Skin of body (tissue), 2 donors: ENCODE measurements around the gene EEF2. TPM values are rescaled to one million over a fixed set of nuclear protein-coding genes. Genes with fewer than 3 reads are reported as not detected.

Source experiments
- DNase-seq: peaks from one replicate; lab custom pipeline; 2025; lab: John Stamatoyannopoulos, UW
- total RNA-seq: library from RNA; depleted of rRNA; stranded (reverse); fragments of >200 nt; gene quantifications from one replicate; pipeline ENCODE4 v1.2.3, GENCODE V29; 2014

Gene EEF2
- total RNA-seq, 1 donor from 2014 or later = 1,711 TPM

- DNase-seq = peak; percentile 73
Measured at GRCh38 chr19:3986260-3987041, 1.2 kb upstream of the EEF2 start.

GRCh38 chr19:3985643-3986259, 488 bp upstream of the EEF2 start:
- peak; percentile 56 for DNase-seq

- no peak for DNase-seq
Measured at GRCh38 chr19:3984584-3984907, 717 bp downstream of the EEF2 start.

- DNase-seq = no peak
Measured at GRCh38 chr19:3983936-3984583, 1.2 kb downstream of the EEF2 start.

GRCh38 chr19:3983542-3983914, 1.7 kb downstream of the EEF2 start:
- no peak for DNase-seq

GRCh38 chr19:3982701-3983541, 2.3 kb downstream of the EEF2 start:
- no peak for DNase-seq

DNA sequence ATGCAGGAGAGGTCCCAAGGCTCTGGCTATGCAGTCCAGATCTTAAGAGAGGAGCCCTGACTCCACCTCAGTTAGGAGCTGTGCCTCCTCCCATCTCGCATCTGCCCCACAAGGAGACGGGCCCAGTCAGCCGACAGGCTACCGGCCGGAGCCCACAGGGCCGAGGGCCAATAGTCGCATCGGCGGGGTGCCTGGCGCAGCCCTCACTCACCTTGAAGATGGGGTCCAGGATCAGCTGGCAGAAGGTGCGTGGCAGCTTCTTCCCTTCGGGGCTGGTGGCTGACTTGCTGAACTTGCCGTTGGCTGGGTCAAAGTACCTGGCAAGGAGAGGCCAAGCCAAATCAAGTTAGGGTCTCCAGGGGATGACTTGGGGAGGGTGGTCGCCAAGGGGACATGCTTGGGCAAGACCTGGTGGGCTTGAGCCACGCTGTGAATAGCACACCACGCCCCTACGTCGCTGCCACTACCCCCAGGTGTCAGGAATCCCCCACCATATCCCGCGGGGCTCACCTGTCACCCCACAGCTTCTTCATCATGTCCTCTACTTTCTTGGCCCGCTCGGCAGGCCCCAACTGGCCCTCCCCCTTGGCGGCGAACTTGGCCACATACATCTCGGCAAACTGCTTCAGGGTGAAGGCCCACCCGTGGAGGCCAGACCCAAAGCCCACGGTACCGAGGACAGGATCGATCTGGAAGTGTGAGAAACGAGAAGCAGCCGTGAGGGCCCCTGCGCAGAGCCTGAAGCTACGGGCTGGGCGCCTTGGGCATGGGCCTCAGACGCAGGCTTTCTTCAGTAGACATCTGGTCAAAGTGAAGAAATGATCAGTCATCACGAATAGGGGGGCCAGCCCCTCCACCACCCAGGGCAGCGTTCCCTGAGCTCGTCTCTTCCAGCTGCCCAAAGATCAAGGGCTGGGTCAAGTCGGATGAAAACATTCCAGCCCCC, 3.3 kb downstream of the EEF2 start:
- DNase-seq = no peak

DNA sequence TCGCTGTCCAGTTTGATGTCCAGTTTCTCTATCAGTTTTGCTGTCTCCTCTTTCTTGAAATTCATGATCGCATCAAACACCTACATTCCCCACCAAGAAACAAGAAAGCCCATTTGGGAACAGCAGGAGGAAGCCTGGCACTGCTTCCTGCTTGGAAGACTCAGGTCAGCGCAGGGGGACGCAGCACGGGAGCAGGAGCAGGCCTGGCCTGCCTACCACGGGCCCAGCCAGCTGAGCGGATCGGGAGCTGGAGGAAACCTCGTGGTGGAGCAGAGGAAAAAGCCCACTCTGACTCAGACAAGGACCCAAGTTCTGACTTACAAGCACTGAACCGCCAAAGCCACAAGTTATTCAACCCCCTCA, 3.9 kb downstream of the EEF2 start:
- no peak for DNase-seq

DNA sequence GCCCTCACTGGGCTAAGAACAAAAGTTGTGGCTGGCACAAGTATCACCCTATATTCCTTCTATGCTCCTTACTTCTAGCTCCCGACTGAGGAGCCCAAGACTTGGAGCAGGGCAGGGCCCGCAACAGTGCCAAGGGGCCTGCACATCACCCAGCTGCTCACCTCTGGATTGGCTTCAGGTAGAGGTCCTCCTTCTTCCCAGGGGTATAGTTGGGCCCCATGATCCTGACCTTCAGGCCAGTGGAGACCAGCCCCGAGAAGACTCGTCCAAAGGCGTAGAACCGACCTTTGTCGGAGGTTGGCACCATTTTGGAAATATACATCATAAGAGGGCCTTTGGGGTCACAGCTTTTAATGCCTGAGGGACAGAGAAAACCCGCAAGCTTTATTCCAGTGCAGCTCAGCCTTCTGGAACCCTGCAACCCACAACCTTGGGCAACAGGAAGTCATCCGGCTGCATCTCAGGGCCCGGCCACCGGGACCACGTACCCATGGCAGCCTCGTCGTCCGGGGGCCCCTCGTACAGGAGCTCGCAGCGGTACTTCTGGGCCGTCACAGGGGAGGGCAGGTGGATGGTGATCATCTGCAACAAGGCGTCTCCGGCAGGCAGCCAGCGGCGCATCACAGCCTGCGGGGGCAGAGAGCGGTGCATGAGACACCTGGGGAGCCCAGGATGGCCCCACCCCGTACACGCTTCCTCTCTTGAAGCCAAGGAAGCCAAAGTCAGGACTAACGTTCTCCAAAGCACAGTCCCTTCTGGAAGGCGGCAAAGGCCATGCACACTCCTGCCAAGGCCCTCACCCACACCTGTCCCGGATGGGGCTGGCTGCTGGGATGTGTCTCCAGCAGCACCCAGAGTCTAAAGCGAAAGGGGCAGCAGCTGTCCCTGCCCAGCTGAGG, 4.7 kb downstream of the EEF2 start:
- no peak for DNase-seq

- DNase-seq = no peak
Measured at GRCh38 chr19:3979674-3980352, 5.5 kb downstream of the EEF2 start.

DNA sequence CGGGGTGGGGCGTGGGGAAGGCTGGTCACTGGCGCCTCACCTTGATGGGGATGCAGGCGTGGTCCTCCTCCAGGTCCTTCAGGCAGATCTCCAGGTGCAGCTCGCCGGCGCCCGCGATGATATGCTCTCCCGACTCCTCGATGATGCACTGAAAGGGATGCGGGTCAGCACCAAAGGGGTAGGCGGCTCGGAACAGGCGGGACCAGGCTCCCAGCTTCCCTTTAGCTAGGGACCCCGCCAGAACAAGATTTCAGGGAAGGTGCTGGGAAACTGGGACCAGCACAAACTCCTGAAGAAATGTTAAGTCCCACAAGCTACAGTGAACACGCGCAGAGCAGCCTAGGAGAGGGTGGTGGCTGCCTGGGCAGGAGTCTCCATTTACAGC, 6.0 kb downstream of the EEF2 start:
- no peak for DNase-seq

GRCh38 chr19:3978145-3978544, 7.1 kb downstream of the EEF2 start:
- DNase-seq = no peak

- no peak for DNase-seq
Measured at GRCh38 chr19:3977242-3978143, 7.8 kb downstream of the EEF2 start.

GRCh38 chr19:3976495-3977241, 8.6 kb downstream of the EEF2 start:
- no peak for DNase-seq

DNA sequence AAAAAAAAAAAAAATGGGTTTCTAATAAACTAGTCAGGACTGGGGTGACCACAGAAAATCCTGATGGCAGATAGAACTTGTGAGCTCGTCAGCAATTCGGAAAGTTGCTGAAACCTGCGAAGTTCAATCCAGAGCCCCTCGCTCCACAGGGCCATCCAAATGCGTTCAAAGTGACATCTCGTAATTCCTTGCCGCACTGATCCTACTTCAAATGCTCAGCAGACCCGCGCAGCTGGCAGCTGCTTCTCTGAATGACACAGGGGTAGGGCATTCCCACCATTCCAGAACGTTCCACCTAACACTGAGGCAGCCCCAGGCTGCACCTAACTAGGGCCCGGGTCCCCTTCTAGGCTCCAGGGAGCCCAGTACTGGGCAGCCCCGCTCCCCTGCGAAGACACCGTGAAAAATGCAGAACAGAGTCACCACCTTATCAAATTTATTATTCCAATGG, 9.6 kb downstream of the EEF2 start:
- DNase-seq = no peak

GRCh38 chr19:3975144-3975543, 10.1 kb downstream of the EEF2 start:
- DNase-seq = no peak

DNA sequence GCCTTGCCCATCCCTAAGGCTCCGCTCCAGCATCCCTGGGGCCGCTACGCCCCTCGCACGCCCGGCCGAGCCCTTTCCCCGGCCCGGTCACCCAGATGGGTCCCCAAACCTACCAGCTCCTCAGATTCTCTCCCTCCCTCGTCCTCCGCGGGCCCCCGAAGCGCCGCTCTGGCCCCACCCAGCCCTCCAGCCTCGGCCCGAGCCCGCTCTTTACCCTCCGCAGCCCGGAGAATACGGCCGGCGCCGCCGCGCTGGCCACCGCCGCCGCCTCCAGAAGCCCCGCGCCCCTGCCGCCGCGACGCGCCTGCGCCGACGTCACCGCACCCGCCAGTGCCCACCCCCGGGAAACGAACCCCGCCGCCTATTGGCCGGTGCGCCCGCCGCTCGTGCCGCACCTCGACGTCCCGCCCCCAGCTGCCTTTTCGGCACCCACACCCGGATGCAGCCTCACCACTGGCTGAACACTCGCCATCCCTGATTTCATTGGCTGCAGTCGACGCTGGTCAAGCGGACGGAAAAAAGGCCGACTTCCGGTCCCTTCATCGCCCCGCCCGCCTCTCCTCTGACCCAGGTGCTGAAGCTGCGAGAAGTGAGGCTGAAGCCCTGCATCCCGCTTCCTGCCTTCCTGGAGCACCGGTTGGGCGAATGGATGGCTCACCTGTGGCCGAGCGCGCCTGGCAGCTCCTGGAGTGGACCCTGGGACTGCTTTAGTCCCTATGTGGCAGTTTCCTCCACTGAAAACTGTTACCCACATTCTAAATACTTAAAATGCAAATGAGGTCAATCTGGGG, 14.3 kb downstream of the EEF2 start, which contains the start of gene DAPK3:
Gene DAPK3, minus strand, starts transcription at position 292 of the 791 bp plus-strand sequence. CDS start 1,364 bp downstream, outside the sequence.
- DNase-seq = peak; percentile 97
